HAP-1 (cell line): ENCODE data around the gene ETNPPL.
A peak's percentile ranks its signal among the peaks of the same experiment; 100 is the strongest.
"Not testable (repeated sequence)": the region's sequence is repeated elsewhere in the genome, so short reads cannot be mapped to it uniquely, and the experiment has no call there.

ENCODE experiments used
- DNase-seq, 2 experiments: peaks; one replicate each; pipeline ENCODE4 v3.0.0-alpha.2; 2016 to 2020; ENCODE audit warnings: low spot score in 2 of 2
- H3K27me3 ChIP-seq: fragments of 250-450 bp; sonication (Bioruptor Pico); 2 replicates; pipeline ENCODE4 v1.5.1; 2020; ENCODE audit warnings: low read depth, mild to moderate bottlenecking, moderate library complexity
- H3K36me3 ChIP-seq: fragments of 250-450 bp; sonication (Bioruptor Pico); replicated peaks from 2 replicates; pipeline ENCODE4 v1.5.1; 2020; ENCODE audit warnings: mild to moderate bottlenecking
- H3K4me1 ChIP-seq: fragments of 250-450 bp; sonication (Bioruptor Pico); 2 replicates; pipeline ENCODE4 v1.5.1; 2020; ENCODE audit warnings: mild to moderate bottlenecking
- H3K4me3 ChIP-seq: fragments of 250-450 bp; sonication (Bioruptor Pico); 2 replicates; pipeline ENCODE4 v1.5.1; 2020; ENCODE audit warnings: mild to moderate bottlenecking, moderate library complexity
- H3K9me3 ChIP-seq: fragments of 250-450 bp; sonication (Bioruptor Pico); 2 replicates; pipeline ENCODE4 v1.5.1; 2020; ENCODE audit warnings: mild to moderate bottlenecking, moderate library complexity
- in situ Hi-C: fragments of 300-500 bp; cut with MboI; formaldehyde crosslinking; loops from 3 replicates; pipeline ENCODE4 v1.14.3; 2020; ENCODE audit warnings: low sequenced_read_pairs, inconsistent platforms, mixed read lengths

Gene ETNPPL

GRCh38 chr4:108742451-108743420, 20.1 kb downstream of the ETNPPL start:
- H3K9me3 ChIP-seq = no peaks in the 10 kb centered on the region
- no peaks in the 10 kb centered on the region for H3K36me3 ChIP-seq
- DNase-seq = no peak
- no peaks in the 10 kb centered on the region; the same call in 1 of the 2 replicates for H3K27me3 ChIP-seq
- no peaks in the 10 kb centered on the region for H3K4me1 ChIP-seq
- in situ Hi-C loops = no loop called here
- H3K4me3 ChIP-seq = no peak overlapping the region

DNA sequence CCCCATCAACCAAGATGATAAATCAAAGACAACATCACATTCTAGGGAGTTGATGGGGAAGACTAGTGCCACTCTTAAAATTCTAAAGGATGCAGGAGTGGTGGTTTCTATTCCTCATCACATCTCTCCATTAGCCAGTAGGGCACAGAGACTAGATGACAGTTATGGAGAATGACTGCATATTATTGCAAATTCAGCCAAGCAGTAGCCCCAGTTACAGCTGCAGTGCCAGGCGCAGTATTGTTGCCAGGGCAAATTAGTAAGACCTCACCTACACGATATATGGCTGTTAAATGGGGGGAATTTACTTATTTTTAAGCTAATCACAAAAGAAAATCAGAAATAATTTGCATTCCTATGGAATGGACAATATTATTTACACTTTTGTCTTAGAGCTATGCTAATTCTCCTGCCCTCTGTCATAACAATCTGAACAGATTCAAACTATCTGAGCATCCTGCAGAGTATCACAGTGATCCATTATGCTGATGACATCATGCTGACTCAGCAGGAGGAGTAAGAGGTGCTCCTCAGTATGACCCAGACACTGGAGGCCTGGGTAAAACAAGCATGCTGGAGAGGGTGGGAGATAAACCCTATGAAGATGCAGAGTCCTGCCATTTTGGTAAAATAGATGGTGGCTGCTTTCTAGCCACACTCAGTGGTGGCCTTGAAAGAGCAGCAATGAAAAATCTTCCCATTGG, 24.7 kb downstream of the ETNPPL start:
- in situ Hi-C loops = no loop called here
- H3K4me1 ChIP-seq = no peaks in the 10 kb centered on the region
- no peak overlapping the region for H3K4me3 ChIP-seq
- no peak for DNase-seq
- no peaks in the 10 kb centered on the region for H3K36me3 ChIP-seq
- no peaks in the 10 kb centered on the region for H3K9me3 ChIP-seq
- no peaks in the 10 kb centered on the region for H3K27me3 ChIP-seq

DNA sequence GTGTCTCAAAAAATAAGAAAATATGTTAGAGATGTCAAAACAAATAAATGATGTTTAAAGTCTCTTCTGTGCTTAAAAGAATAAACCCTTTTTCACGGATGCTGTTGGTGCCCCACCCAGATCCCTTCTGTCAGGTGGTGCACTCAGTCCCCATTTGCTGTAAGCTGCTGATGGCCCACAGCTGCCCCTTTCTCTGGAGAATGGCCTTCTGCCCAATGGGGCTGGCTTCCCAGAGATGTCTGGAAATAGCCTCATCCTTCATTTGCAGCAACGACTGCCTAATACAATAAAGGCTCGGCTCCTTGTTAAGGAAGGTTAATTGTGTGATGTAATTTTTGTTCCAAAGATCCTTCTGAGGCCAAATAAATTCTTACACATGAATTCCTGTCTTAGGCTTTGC, 31.8 kb downstream of the ETNPPL start:
- in situ Hi-C loops = no loop called here

GRCh38 chr4:108730579-108730978, 32.3 kb downstream of the ETNPPL start:
- in situ Hi-C loops = no loop called here
- H3K36me3 ChIP-seq = no peaks in the 10 kb centered on the region
- H3K4me3 ChIP-seq = no peak overlapping the region
- no peaks in the 10 kb centered on the region for H3K9me3 ChIP-seq
- H3K4me1 ChIP-seq = no peaks in the 10 kb centered on the region
- H3K27me3 ChIP-seq = no peaks in the 10 kb centered on the region
- DNase-seq = no peak

More for the DNA sequence above, 31.8 kb downstream of the ETNPPL start:
- no peak for DNase-seq
- H3K9me3 ChIP-seq = no peaks in the 10 kb centered on the region
- H3K36me3 ChIP-seq = no peaks in the 10 kb centered on the region
- H3K4me1 ChIP-seq = no peaks in the 10 kb centered on the region
- no peaks in the 10 kb centered on the region for H3K27me3 ChIP-seq
- H3K4me3 ChIP-seq = no peak overlapping the region

GRCh38 chr4:108729731-108730130, 33.1 kb downstream of the ETNPPL start:
- in situ Hi-C loops = no loop called here
- Histone ChIP-seq H3K9me3 (peaks cover 2% of the 10 kb centered on the region; the same call in 1 of the 2 replicates), H3K4me3 (no peak overlapping the region), H3K27me3 (no peaks in the 10 kb centered on the region), H3K36me3 (no peaks in the 10 kb centered on the region), H3K4me1 (no peaks in the 10 kb centered on the region)
- DNase-seq = no peak

DNA sequence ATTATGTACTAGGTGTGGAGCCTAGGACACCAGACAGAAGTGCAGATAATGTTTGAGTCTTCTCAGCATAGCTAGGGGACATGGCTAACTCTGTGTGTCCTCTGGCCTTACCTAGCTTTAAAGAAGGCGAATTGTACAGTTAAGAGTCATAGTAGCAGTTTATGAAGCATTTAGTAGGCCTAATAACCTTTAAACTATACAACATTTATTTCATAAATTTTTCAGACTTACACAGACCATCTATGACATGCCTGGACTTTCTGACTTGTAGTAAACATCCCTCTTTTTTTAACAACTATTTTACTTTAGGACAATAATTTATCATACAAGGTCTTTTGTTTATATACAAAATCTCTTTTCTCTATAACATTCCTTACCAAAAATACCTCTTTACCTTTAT, 37.4 kb downstream of the ETNPPL start:
- DNase-seq = no peak
- peaks cover 7% of the 10 kb centered on the region; the same call in 1 of the 2 replicates for H3K9me3 ChIP-seq
- in situ Hi-C loops = no loop called here

GRCh38 chr4:108717386-108717785, 45.5 kb downstream of the ETNPPL start:
- H3K4me1 ChIP-seq = peaks cover 14% of the 10 kb centered on the region
- H3K9me3 ChIP-seq = no peaks in the 10 kb centered on the region
- DNase-seq = no peak
- H3K27me3 ChIP-seq = no peaks in the 10 kb centered on the region
- in situ Hi-C loops = no loop called here
- no peaks in the 10 kb centered on the region for H3K36me3 ChIP-seq
- no peak overlapping the region for H3K4me3 ChIP-seq

More for the DNA sequence above, 37.4 kb downstream of the ETNPPL start:
- H3K27me3 ChIP-seq = no peaks in the 10 kb centered on the region
- no peaks in the 10 kb centered on the region for H3K4me1 ChIP-seq
- no peaks in the 10 kb centered on the region for H3K36me3 ChIP-seq
- H3K4me3 ChIP-seq = no peak overlapping the region

GRCh38 chr4:108716340-108716739, 46.5 kb downstream of the ETNPPL start:
- Histone ChIP-seq H3K36me3 (no peaks in the 10 kb centered on the region), H3K4me1 (peaks cover 14% of the 10 kb centered on the region), H3K9me3 (no peaks in the 10 kb centered on the region), H3K27me3 (no peaks in the 10 kb centered on the region), H3K4me3 (no peak overlapping the region)
- no peak for DNase-seq
- in situ Hi-C loops = no loop called here

- in situ Hi-C loops = no loop called here
- Histone ChIP-seq H3K4me3 (no peak overlapping the region), H3K27me3 (no peaks in the 10 kb centered on the region), H3K9me3 (no peaks in the 10 kb centered on the region), H3K36me3 (no peaks in the 10 kb centered on the region), H3K4me1 (peaks cover 14% of the 10 kb centered on the region)
- DNase-seq = peak in 1 of 2 experiments; percentile 14
Measured at GRCh38 chr4:108714880-108715279, 48.0 kb downstream of the ETNPPL start.

DNA sequence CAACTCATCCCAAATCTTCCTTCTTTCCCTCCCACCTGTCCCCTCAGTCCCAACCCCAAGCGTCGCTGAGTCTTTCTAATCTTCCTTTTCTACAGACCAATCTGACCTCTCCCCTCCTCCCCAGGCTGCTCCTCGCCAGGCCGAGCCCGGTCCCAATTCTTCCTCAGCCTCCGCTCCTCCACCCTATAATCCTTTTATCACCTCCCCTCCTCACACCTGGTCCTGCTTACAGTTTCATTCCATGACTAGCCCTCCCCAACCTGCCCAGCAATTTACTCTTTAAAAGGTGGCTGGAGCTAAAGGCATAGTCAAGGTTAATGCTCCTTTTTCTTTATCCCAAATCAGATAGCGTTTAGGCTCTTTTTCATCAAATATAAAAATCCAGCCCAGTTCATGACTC, 52.3 kb downstream of the ETNPPL start:
- H3K27me3 ChIP-seq, in situ Hi-C loops, H3K9me3 ChIP-seq, H3K4me1 ChIP-seq, H3K4me3 ChIP-seq, DNase-seq, H3K36me3 ChIP-seq: not testable (repeated sequence)

- H3K4me3 ChIP-seq = no peak overlapping the region
- DNase-seq = no peak
- H3K27me3 ChIP-seq = no peaks in the 10 kb centered on the region
- in situ Hi-C loops = no loop called here
- no peaks in the 10 kb centered on the region for H3K36me3 ChIP-seq
- no peaks in the 10 kb centered on the region for H3K9me3 ChIP-seq
- no peaks in the 10 kb centered on the region for H3K4me1 ChIP-seq
Measured at GRCh38 chr4:108709722-108710121, 53.1 kb downstream of the ETNPPL start.

DNA sequence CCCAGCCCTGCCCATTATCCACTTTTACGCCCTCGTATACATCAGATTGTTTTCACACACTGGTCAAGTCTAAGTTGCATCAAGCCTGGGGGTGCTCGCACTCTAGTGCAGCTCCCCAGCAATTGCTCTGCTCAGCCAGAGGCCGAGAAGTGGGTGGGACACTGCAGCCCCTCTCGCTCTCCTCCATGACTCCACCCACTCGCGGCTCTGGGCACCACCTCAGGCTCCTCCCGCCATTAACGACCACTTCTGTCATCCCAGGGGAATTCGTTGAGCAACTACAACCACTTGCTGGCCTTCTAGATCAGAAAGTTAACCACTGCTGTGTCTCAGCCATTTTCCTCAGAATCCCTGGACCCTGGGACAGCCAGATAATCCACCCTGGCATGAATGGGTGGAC, 53.6 kb downstream of the ETNPPL start:
- Histone ChIP-seq H3K36me3 (no peaks in the 10 kb centered on the region), H3K27me3 (no peaks in the 10 kb centered on the region), H3K4me3 (no peak overlapping the region), H3K4me1 (no peaks in the 10 kb centered on the region), H3K9me3 (no peaks in the 10 kb centered on the region)
- no peak for DNase-seq
- in situ Hi-C loops = no loop called here

DNA sequence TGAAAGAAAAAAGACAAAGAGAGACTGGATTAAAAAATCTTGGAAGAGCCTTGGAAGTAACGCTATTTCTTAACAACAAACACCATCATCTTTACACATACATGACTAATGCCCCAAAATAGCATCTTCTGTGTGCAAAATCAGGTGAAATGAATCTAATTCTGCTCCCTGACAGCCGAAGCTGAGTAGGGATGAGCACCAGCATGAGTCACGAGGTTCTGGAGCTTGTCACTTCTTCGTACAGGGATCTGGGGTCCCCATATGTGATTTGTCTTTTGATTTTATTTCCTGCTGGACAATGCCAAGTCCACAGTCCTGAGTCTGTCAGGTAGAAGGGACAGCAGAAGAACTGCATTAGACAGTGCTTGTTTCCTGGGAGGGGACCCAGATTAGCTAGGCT, 56.6 kb downstream of the ETNPPL start:
- Histone ChIP-seq H3K9me3 (no peaks in the 10 kb centered on the region), H3K4me1 (no peaks in the 10 kb centered on the region), H3K36me3 (no peaks in the 10 kb centered on the region), H3K4me3 (no peak overlapping the region), H3K27me3 (no peaks in the 10 kb centered on the region)
- in situ Hi-C loops = no loop called here
- DNase-seq = no peak

GRCh38 chr4:108703966-108704365, 58.9 kb downstream of the ETNPPL start:
- in situ Hi-C loops = no loop called here
- Histone ChIP-seq H3K36me3 (no peaks in the 10 kb centered on the region), H3K4me3 (no peak overlapping the region), H3K9me3 (no peaks in the 10 kb centered on the region), H3K4me1 (no peaks in the 10 kb centered on the region), H3K27me3 (no peaks in the 10 kb centered on the region)
- no peak for DNase-seq
